ENCODE measurements around the gene RBM8A.

The RBM8A gene

GRCh38 chr1:145927063-145927886, at the start of gene RBM8A:
TSS of gene RBM8A (minus strand) at chr1:145927484. CDS start at chr1:145927426, 58 bp downstream.
- DNase-seq, result peak; percentile 99 to 100

- no peak for DNase-seq
These were observed 49.7 kb upstream of the RBM8A start for GRCh38 chr1:145977016-145977415.

GRCh38 chr1:145975216-145975615, 47.9 kb upstream of the RBM8A start:
- no peak for DNase-seq

- no peak for DNase-seq
These were observed 47.4 kb upstream of the RBM8A start for GRCh38 chr1:145974721-145975120.

- DNase-seq, result no peak
These were observed 45.3 kb upstream of the RBM8A start for GRCh38 chr1:145972580-145972979.

GRCh38 chr1:145967288-145967687, 40.0 kb upstream of the RBM8A start:
- DNase-seq, result no peak

- no peak for DNase-seq
These were observed 37.9 kb upstream of the RBM8A start for GRCh38 chr1:145965119-145965744.

- peak; percentile 94 to 97 for DNase-seq
These were observed 37.2 kb upstream of the RBM8A start, which contains the start of the genes ANKRD34A and POLR3GL for GRCh38 chr1:145964328-145965118. TSS of gene ANKRD34A (minus strand) at chr1:145964575. CDS start at chr1:145961759, 2,816 bp downstream. TSS of gene POLR3GL (plus strand) at chr1:145964690. CDS start at chr1:145974866, 10,176 bp downstream.

GRCh38 chr1:145963265-145964019, 36.2 kb upstream of the RBM8A start:
- no peak for DNase-seq

- DNase-seq, result peak; percentile 17 to 32
These were observed 35.1 kb upstream of the RBM8A start for GRCh38 chr1:145962157-145963102.

- peak in 1 of 2 experiments; percentile 9 for DNase-seq
These were observed 34.3 kb upstream of the RBM8A start for GRCh38 chr1:145961425-145962156.

GRCh38 chr1:145961109-145961424, 33.8 kb upstream of the RBM8A start:
- no peak for DNase-seq

GRCh38 chr1:145960468-145961108, 33.3 kb upstream of the RBM8A start:
- DNase-seq, result peak; percentile 74 to 76

GRCh38 chr1:145959957-145960467, 32.7 kb upstream of the RBM8A start:
- no peak for DNase-seq

GRCh38 chr1:145959333-145959732, 32.0 kb upstream of the RBM8A start:
- DNase-seq, result no peak

GRCh38 chr1:145958734-145959133, 31.4 kb upstream of the RBM8A start:
- no peak for DNase-seq

GRCh38 chr1:145957443-145958319, 30.4 kb upstream of the RBM8A start, which contains the start of gene LIX1L:
TSS of gene LIX1L (minus strand) at chr1:145958017. CDS start at chr1:145957927, 90 bp downstream.
- peak; percentile 98 to 99 for DNase-seq

GRCh38 chr1:145956781-145957442, 29.6 kb upstream of the RBM8A start:
- no peak for DNase-seq
